ENCODE measurements around the gene GFRA3. TPM values are rescaled to one million over a fixed set of nuclear protein-coding genes. Genes with fewer than 3 reads are reported as not detected.
"Not testable (repeated sequence)": the region's sequence is repeated elsewhere in the genome, so short reads cannot be mapped to it uniquely, and the experiment has no call there.

GFRA3 gene, protein sequence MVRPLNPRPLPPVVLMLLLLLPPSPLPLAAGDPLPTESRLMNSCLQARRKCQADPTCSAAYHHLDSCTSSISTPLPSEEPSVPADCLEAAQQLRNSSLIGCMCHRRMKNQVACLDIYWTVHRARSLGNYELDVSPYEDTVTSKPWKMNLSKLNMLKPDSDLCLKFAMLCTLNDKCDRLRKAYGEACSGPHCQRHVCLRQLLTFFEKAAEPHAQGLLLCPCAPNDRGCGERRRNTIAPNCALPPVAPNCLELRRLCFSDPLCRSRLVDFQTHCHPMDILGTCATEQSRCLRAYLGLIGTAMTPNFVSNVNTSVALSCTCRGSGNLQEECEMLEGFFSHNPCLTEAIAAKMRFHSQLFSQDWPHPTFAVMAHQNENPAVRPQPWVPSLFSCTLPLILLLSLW
- total RNA-seq (not detected), polyA plus RNA-seq (not detected)

DNA sequence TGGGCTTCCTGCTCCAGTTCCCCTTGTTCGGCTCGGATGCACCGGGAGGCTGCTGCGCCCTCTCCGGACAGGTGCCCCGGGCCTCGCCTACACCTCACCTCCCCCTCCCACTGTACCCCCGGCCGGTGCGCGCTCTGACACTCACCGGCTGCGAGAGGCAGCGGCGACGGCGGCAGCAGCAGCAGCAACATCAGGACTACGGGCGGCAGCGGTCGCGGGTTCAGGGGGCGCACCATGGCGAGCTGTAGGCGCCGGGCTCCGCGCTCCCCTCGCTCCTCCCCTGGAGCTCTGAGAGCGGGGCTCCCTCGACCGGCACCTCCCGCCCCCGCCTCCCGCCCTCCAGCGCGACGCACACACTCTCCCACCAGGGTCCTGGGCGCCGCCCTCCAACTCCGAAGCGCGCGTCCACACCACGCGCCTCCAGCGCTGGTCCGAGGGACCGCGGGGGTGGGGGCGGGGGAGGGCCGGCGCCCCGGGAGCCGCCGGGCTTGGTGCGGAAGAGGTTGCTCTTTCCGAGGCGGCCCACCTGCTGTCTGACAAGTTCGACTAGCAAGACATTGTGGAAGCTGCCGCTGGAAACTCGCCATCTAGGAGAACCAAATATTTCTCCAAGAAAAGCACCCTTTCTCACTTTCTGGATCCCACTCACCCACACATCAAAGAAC lies at the start of gene GFRA3:
Gene GFRA3 (minus strand): TSS at position 433 of the 665 bp plus-strand sequence. CDS start 197 bp downstream, at position 236.
- no peaks in the 10 kb centered on the region for H3K36me3 ChIP-seq (ENCODE audit: control insufficient read depth, insufficient read depth, low read length)
- no peaks in the 10 kb centered on the region for H3K36me3 Mint-ChIP-seq
- H3K9me3 ChIP-seq (ENCODE audit: control insufficient read depth in 2 of 2, low read length in 2 of 2), result no peaks in the 10 kb centered on the region
- H3K4me3 ChIP-seq (ENCODE audit: low read depth, low read length), result no peak within 1 kb of the TSS
- H3K4me1 ChIP-seq (ENCODE audit: control insufficient read depth, insufficient read depth, low read length, poor library complexity, severe bottlenecking), result no peaks in the 10 kb centered on the region
- H3K27ac ChIP-seq (ENCODE audit: insufficient read depth, low read length, poor library complexity, severe bottlenecking), result no peak within 1 kb of the TSS
- no peak for ATAC-seq (ENCODE audit: low read depth in 2 of 2)
- peaks cover 0 to 10% (median 3%) of the 10 kb centered on the region in 4 donors for H3K4me1 Mint-ChIP-seq
- peak within 1 kb of the TSS in 1 of 3 donors; percentile 79 for H3K27ac Mint-ChIP-seq
- peaks cover 0 to 3% (median 0%) of the 10 kb centered on the region in 7 donors for H3K9me3 Mint-ChIP-seq
- H3K4me3 Mint-ChIP-seq, result peak within 1 kb of the TSS in 3 of 4 donors; percentile 4 to 64 (median 42)
- H3K27me3 ChIP-seq (ENCODE audit: control insufficient read depth, insufficient read depth, low read length), result peaks cover 12% of the 10 kb centered on the region
- peak in 1 of 3 donors; percentile 25 for DNase-seq
- H3K27me3 Mint-ChIP-seq, result peaks cover 16% of the 10 kb centered on the region

DNA sequence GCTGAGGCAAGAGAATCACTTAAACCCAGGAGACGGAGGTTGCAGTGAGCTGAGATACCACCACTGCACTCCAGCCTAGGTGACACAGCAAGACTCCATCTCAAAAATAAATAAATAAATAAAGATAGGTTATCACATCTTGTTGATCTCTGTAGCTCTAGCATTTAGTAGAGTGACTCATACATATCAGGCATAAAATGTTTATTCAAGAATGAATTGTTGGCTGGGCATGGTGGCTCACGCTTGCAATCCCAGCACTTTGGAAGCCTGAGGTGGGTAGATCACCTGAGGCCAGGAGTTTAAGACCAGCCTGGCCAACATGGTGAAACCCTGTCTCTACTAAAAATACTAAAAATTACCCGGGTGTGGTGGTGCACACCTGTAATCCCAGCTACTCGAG lies 43.8 kb upstream of the GFRA3 start:
- H3K36me3 Mint-ChIP-seq, result not testable (repeated sequence)

DNA sequence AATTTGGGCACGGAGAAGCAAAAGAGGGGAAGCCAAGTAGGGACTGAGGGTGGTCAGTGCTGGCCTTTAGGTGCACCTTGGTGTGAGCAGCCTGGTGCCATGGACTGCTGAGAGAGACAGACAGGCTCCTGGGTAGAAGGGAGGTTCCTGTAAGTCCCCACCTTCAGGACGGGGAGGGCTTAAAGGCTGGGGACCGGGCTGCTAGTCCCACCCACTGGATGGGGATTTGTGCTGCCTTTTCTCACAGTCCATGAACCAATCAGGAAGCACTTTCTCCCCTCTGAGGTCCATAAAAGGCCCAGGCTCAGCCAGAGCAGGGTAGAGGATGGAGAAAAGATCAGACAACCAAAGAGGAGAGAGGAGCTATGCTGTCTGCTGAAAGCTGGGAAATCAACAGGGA lies 41.9 kb upstream of the GFRA3 start:
- Histone ChIP-seq H3K27me3 (ENCODE audit: control insufficient read depth, insufficient read depth, low read length) (no peaks in the 10 kb centered on the region), H3K27ac (ENCODE audit: insufficient read depth, low read length, poor library complexity, severe bottlenecking) (no peak overlapping the region), H3K9me3 (ENCODE audit: control insufficient read depth in 2 of 2, low read length in 2 of 2) (no peaks in the 10 kb centered on the region), H3K36me3 (ENCODE audit: control insufficient read depth, insufficient read depth, low read length) (no peaks in the 10 kb centered on the region), H3K4me3 (ENCODE audit: low read depth, low read length) (no peak overlapping the region), H3K4me1 (ENCODE audit: control insufficient read depth, insufficient read depth, low read length, poor library complexity, severe bottlenecking) (no peaks in the 10 kb centered on the region)
- ATAC-seq (ENCODE audit: low read depth in 2 of 2), result no peak
- no peaks in the 10 kb centered on the region for H3K27me3 Mint-ChIP-seq
- H3K27ac Mint-ChIP-seq, result no peak overlapping the region
- H3K4me3 Mint-ChIP-seq, result no peak overlapping the region
- peaks cover 3% of the 10 kb centered on the region for H3K36me3 Mint-ChIP-seq
- no peaks in the 10 kb centered on the region for H3K9me3 Mint-ChIP-seq
- H3K4me1 Mint-ChIP-seq, result no peaks in the 10 kb centered on the region
- no peak for DNase-seq

More for the DNA sequence above, 43.8 kb upstream of the GFRA3 start:
- not testable (repeated sequence) for H3K27ac Mint-ChIP-seq; H3K27ac ChIP-seq (ENCODE audit: insufficient read depth, low read length, poor library complexity, severe bottlenecking); H3K4me3 Mint-ChIP-seq; H3K9me3 Mint-ChIP-seq; H3K9me3 ChIP-seq (ENCODE audit: control insufficient read depth in 2 of 2, low read length in 2 of 2); H3K4me1 Mint-ChIP-seq; H3K4me1 ChIP-seq (ENCODE audit: control insufficient read depth, insufficient read depth, low read length, poor library complexity, severe bottlenecking); H3K27me3 Mint-ChIP-seq; H3K27me3 ChIP-seq (ENCODE audit: control insufficient read depth, insufficient read depth, low read length); ATAC-seq (ENCODE audit: low read depth in 2 of 2); H3K36me3 ChIP-seq (ENCODE audit: control insufficient read depth, insufficient read depth, low read length); H3K4me3 ChIP-seq (ENCODE audit: low read depth, low read length); DNase-seq

DNA sequence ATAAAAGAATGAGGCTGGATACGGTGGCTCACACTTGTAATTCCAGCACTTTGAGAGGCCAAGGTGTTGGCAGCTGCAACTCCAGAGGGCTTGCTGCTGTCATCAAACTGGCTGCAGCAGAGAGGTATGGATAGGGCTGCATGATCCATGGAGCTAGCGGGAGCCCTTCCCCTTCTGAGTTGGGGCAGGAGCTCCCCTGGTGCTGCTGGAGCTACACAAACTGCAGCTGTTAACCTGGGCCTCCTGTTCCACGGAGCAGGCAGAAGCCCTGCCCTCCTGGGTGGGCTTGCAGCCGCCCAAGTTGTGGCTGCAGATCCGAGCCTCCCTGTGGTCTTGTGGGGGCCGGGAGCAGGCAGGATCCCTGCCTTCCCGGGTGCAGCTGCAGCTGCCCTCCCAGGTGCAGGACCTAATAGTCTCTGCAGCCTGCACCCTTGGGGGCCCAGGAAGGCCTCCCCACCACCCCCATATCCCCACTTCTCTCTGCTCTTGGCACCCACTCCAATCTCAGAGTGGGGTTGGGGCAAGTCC lies 41.4 kb upstream of the GFRA3 start:
- H3K27me3 ChIP-seq (ENCODE audit: control insufficient read depth, insufficient read depth, low read length), result no peaks in the 10 kb centered on the region
- Mint-ChIP-seq H3K27ac (no peak overlapping the region), H3K9me3 (no peaks in the 10 kb centered on the region), H3K27me3 (no peaks in the 10 kb centered on the region), H3K4me3 (no peak overlapping the region), H3K4me1 (no peaks in the 10 kb centered on the region), H3K36me3 (peaks cover 3% of the 10 kb centered on the region)
- H3K4me1 ChIP-seq (ENCODE audit: control insufficient read depth, insufficient read depth, low read length, poor library complexity, severe bottlenecking), result no peaks in the 10 kb centered on the region
- no peak for ATAC-seq (ENCODE audit: low read depth in 2 of 2)
- H3K27ac ChIP-seq (ENCODE audit: insufficient read depth, low read length, poor library complexity, severe bottlenecking), result no peak overlapping the region
- no peak overlapping the region for H3K4me3 ChIP-seq (ENCODE audit: low read depth, low read length)
- H3K9me3 ChIP-seq (ENCODE audit: control insufficient read depth in 2 of 2, low read length in 2 of 2), result no peaks in the 10 kb centered on the region
- DNase-seq, result no peak
- no peaks in the 10 kb centered on the region for H3K36me3 ChIP-seq (ENCODE audit: control insufficient read depth, insufficient read depth, low read length)

DNA sequence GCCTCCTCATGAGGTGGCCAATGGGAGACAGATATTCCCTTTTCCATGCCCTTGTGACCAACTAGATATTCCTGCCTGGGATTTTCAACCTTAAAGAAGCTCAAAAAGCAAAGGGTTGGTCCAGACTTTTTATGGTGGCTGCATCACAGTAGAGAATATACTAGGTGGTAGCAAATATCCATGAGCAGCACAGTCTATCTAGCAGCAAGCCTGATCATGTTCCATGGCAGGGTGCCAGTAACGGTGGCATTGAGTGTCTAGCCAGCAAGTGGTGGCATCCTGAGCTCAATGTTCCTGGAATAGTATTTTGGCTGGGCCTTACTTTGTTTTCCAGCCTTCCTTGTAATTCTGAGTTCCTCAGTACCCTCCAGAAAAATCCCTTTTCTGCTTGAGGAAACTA lies 31.4 kb upstream of the GFRA3 start:
- Mint-ChIP-seq H3K4me1 (peaks cover 0 to 6% (median 0%) of the 10 kb centered on the region in 4 donors), H3K27me3 (no peaks in the 10 kb centered on the region), H3K4me3 (no peak overlapping the region), H3K27ac (no peak overlapping the region), H3K36me3 (no peaks in the 10 kb centered on the region), H3K9me3 (peaks cover 0 to 2% (median 0%) of the 10 kb centered on the region in 7 donors)
- no peaks in the 10 kb centered on the region for H3K9me3 ChIP-seq (ENCODE audit: control insufficient read depth in 2 of 2, low read length in 2 of 2)
- H3K4me1 ChIP-seq (ENCODE audit: control insufficient read depth, insufficient read depth, low read length, poor library complexity, severe bottlenecking), result no peaks in the 10 kb centered on the region
- DNase-seq (no peak), ATAC-seq (ENCODE audit: low read depth in 2 of 2) (no peak)
- H3K27me3 ChIP-seq (ENCODE audit: control insufficient read depth, insufficient read depth, low read length), result no peaks in the 10 kb centered on the region
- H3K36me3 ChIP-seq (ENCODE audit: control insufficient read depth, insufficient read depth, low read length), result no peaks in the 10 kb centered on the region
- H3K27ac ChIP-seq (ENCODE audit: insufficient read depth, low read length, poor library complexity, severe bottlenecking), result no peak overlapping the region
- H3K4me3 ChIP-seq (ENCODE audit: low read depth, low read length), result no peak overlapping the region

DNA sequence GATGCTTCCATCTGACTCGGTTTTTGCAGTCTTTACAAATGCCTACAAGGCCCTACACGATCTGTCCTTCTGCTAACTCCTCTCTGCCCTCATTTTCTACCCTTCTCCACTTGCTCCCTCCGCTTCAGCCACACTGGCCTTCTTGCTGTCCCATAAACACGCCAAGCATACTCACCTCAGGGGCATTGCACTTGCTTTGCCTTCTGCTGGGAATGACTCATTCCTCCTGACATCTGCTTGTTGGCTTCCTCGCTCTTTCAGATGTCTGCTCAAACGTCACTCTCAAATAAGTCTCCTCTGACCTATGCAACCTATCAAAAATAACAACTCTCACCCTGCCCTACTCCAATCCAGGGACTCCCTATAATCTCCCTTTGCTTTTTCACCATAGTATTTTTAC lies 29.0 kb upstream of the GFRA3 start:
- no peaks in the 10 kb centered on the region for H3K4me1 ChIP-seq (ENCODE audit: control insufficient read depth, insufficient read depth, low read length, poor library complexity, severe bottlenecking)
- DNase-seq (no peak), ATAC-seq (ENCODE audit: low read depth in 2 of 2) (no peak)
- peaks cover 0 to 6% (median 2%) of the 10 kb centered on the region in 4 donors for H3K4me1 Mint-ChIP-seq
- H3K27ac Mint-ChIP-seq, result no peak overlapping the region
- H3K9me3 Mint-ChIP-seq, result peaks cover 0 to 3% (median 0%) of the 10 kb centered on the region in 7 donors
- H3K27me3 ChIP-seq (ENCODE audit: control insufficient read depth, insufficient read depth, low read length), result no peaks in the 10 kb centered on the region
- no peak overlapping the region for H3K4me3 ChIP-seq (ENCODE audit: low read depth, low read length)
- no peaks in the 10 kb centered on the region for H3K27me3 Mint-ChIP-seq
- H3K9me3 ChIP-seq (ENCODE audit: control insufficient read depth in 2 of 2, low read length in 2 of 2), result no peaks in the 10 kb centered on the region
- H3K36me3 Mint-ChIP-seq, result peaks cover 6% of the 10 kb centered on the region
- H3K4me3 Mint-ChIP-seq, result no peak overlapping the region
- no peaks in the 10 kb centered on the region for H3K36me3 ChIP-seq (ENCODE audit: control insufficient read depth, insufficient read depth, low read length)
- no peak overlapping the region for H3K27ac ChIP-seq (ENCODE audit: insufficient read depth, low read length, poor library complexity, severe bottlenecking)

DNA sequence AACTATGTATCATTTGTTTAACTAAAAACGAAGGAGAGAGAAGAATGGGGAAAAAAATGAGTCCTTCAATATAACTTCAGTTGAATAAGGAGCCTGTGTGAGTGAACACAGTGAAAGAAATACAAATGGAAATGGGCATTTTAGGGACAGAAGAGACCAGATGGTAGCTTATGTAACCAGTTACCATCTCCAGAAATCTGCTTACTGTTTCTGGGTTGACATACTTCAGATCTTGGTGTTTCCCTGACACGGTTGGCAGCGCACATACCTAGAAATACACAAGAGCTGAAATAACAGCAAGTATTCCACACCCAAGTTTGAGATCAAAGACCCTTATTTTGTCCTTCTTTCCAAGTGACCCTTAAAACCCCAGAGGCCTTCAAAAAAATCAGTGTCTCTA lies 14.9 kb upstream of the GFRA3 start:
- Mint-ChIP-seq H3K4me1 (peaks cover 0 to 6% (median 4%) of the 10 kb centered on the region in 4 donors), H3K27ac (no peak overlapping the region), H3K4me3 (no peak overlapping the region), H3K9me3 (no peaks in the 10 kb centered on the region), H3K36me3 (no peaks in the 10 kb centered on the region), H3K27me3 (no peaks in the 10 kb centered on the region)
- Histone ChIP-seq H3K27me3 (ENCODE audit: control insufficient read depth, insufficient read depth, low read length) (no peaks in the 10 kb centered on the region), H3K9me3 (ENCODE audit: control insufficient read depth in 2 of 2, low read length in 2 of 2) (no peaks in the 10 kb centered on the region), H3K4me3 (ENCODE audit: low read depth, low read length) (no peak overlapping the region), H3K4me1 (ENCODE audit: control insufficient read depth, insufficient read depth, low read length, poor library complexity, severe bottlenecking) (no peaks in the 10 kb centered on the region), H3K27ac (ENCODE audit: insufficient read depth, low read length, poor library complexity, severe bottlenecking) (no peak overlapping the region), H3K36me3 (ENCODE audit: control insufficient read depth, insufficient read depth, low read length) (no peaks in the 10 kb centered on the region)
- DNase-seq (no peak), ATAC-seq (ENCODE audit: low read depth in 2 of 2) (no peak)

Measured in CD4-positive, CD25-positive, alpha-beta regulatory T cell (primary cell).